ENCODE data around the gene ATXN3L. TPM values are rescaled to one million over a fixed set of nuclear protein-coding genes. Genes with fewer than 3 reads are reported as not detected.

The ATXN3L gene
- polyA plus RNA-seq, 1 of the 3 experiments (the other 2 are of a cell fraction) = not detected

DNA sequence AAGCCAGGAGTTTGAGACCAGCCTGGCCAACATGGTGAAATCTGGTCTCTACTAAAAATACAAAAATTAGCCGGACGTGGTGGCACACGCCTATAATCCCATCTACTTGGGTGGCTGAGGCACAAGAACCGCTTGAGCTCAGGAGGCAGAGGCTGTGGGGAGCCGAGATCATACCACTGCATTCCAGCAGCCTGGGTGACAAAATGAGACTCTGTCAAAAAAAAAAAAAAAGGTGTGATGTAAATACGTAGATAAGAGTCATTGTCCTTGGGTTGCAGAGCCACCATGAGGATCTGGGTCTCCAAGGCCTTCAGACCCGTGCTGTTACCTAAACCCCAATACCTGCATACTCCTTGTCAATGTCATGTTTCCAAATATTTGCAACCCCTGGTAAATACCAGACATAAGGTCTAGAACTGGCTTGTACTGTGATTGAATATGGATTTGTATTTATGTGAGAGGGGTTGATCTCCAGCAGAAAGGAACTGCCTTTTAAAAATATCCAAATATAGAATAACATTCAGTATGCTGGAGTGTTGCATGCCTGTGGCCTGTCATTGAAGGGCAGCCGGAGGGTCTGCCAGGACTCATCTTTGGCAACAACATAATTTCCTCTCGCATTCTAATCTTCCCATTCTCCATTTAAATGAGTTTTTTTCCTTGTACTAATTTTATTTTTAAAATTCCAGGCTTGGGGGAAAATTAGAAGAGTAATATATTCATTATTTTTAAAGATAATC lies 40.4 kb downstream of the ATXN3L start:
- Histone ChIP-seq H3K79me2 (ENCODE audit: insufficient read depth) (peaks cover 83% of the 10 kb centered on the region), H4K20me1 (ENCODE audit: insufficient read depth) (no peaks in the 10 kb centered on the region), H3K27me3 (ENCODE audit: insufficient read depth) (no peaks in the 10 kb centered on the region), H3K9me3 (no peaks in the 10 kb centered on the region), H3K9me2 (no peaks in the 10 kb centered on the region), H3K27ac (ENCODE audit: low read depth in 2 of 2, low read length in 1 of 2) (peak overlapping the region; percentile 50 to 90), H3K4me2 (0 out of 2 replicates have a peak overlapping the region, but pooled peaks have one; percentile 5), H2AFZ (ENCODE audit: low read depth) (peak overlapping the region; percentile 14; the same call in 1 of the 2 replicates), H3K36me3 (replicated peaks in 1 of 2; ENCODE audit: control insufficient read depth in 1 of 2, insufficient read depth in 2 of 2, low read length in 1 of 2) (peaks cover 0 to 6% of the 10 kb centered on the region in 2 experiments), H3F3A (replicated peaks; ENCODE audit: insufficient read depth) (peaks cover 7% of the 10 kb centered on the region), H3K9ac (no peak overlapping the region), H3K4me3 (ENCODE audit: low read depth in 2 of 2, low read length in 1 of 2) (no peak overlapping the region), H3K4me1 (ENCODE audit: control insufficient read depth in 1 of 2, insufficient read depth in 2 of 2, low read depth in 1 of 2, low read length in 1 of 2) (peaks cover 4 to 13% of the 10 kb centered on the region in 2 experiments)
- 57% methylated on average over 9 of the region's 9 CpGs for WGBS (ENCODE audit: low lambda C conversion rate)
- DNase-seq = no peak
- ChIA-PET CTCF (no interaction called here), POLR2A (no interaction called here)
- TF ChIP-seq EP300 (IDR thresholded peaks at IDR 0.05; ENCODE audit: borderline replicate concordance in 1 of 2, low read depth in 1 of 2, low read length in 1 of 2) (peak in 1 of 2 experiments; percentile 17; a peak in 1 of 4 replicates), FOXJ3 (CRISPR knock-in tag; IDR thresholded peaks at IDR 0.05) (no peak), RFX5 (IDR thresholded peaks at IDR 0.05; ENCODE audit: low read length) (no peak), CHD2 (IDR thresholded peaks at IDR 0.05; ENCODE audit: low read length, partially characterized antibody) (no peak), FOXM1 (IDR thresholded peaks at IDR 0.05; ENCODE audit: low read depth) (peak; percentile 40; the same call in 1 of the 2 replicates), FOSL2 (IDR thresholded peaks at IDR 0.05; ENCODE audit: borderline replicate concordance, low read depth) (no peak), YY1 (IDR thresholded peaks at IDR 0.05; ENCODE audit: low read depth) (no peak), IRF3 (IDR thresholded peaks at IDR 0.05; ENCODE audit: low read depth, low read length) (no peak), TAF1 (IDR thresholded peaks at IDR 0.05; ENCODE audit: borderline replicate concordance, low read depth, low read length) (no peak), RAD21 (IDR thresholded peaks at IDR 0.05; ENCODE audit: low read length) (no peak), EZH2phosphoT487 (IDR thresholded peaks at IDR 0.05; ENCODE audit: borderline replicate concordance, low read depth) (no peak), NRF1 (IDR thresholded peaks at IDR 0.05; ENCODE audit: low read depth, low read length) (no peak), TCF12 (IDR thresholded peaks at IDR 0.05) (0 out of 2 replicates have a peak, but pooled peaks have one; percentile 13), USF1 (IDR thresholded peaks at IDR 0.05; ENCODE audit: borderline replicate concordance, low read depth) (no peak), ELF1 (IDR thresholded peaks at IDR 0.05) (no peak), RXRA (IDR thresholded peaks at IDR 0.05; ENCODE audit: borderline replicate concordance, low read depth) (no peak), POLR2AphosphoS5 (IDR thresholded peaks at IDR 0.05; ENCODE audit: low read depth, low read length) (peak; percentile 35; the same call in 1 of the 2 replicates), ZBTB33 (IDR thresholded peaks at IDR 0.05; ENCODE audit: borderline replicate concordance, low read depth) (no peak), GABPA (IDR thresholded peaks at IDR 0.05; ENCODE audit: low read depth) (no peak), USF2 (IDR thresholded peaks at IDR 0.05; ENCODE audit: borderline replicate concordance, low read depth, low read length) (no peak), MEF2A (IDR thresholded peaks at IDR 0.05; ENCODE audit: borderline replicate concordance, low read depth) (0 out of 2 replicates have a peak, but pooled peaks have one; percentile 13)
- TF ChIP-seq, protein P1, sequence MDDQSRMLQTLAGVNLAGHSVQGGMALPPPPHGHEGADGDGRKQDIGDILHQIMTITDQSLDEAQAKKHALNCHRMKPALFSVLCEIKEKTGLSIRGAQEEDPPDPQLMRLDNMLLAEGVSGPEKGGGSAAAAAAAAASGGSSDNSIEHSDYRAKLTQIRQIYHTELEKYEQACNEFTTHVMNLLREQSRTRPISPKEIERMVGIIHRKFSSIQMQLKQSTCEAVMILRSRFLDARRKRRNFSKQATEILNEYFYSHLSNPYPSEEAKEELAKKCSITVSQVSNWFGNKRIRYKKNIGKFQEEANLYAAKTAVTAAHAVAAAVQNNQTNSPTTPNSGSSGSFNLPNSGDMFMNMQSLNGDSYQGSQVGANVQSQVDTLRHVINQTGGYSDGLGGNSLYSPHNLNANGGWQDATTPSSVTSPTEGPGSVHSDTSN (IDR thresholded peaks at IDR 0.05) = 0 out of 2 replicates have a peak, but pooled peaks have one; percentile 0
- TF ChIP-seq, protein P2, sequence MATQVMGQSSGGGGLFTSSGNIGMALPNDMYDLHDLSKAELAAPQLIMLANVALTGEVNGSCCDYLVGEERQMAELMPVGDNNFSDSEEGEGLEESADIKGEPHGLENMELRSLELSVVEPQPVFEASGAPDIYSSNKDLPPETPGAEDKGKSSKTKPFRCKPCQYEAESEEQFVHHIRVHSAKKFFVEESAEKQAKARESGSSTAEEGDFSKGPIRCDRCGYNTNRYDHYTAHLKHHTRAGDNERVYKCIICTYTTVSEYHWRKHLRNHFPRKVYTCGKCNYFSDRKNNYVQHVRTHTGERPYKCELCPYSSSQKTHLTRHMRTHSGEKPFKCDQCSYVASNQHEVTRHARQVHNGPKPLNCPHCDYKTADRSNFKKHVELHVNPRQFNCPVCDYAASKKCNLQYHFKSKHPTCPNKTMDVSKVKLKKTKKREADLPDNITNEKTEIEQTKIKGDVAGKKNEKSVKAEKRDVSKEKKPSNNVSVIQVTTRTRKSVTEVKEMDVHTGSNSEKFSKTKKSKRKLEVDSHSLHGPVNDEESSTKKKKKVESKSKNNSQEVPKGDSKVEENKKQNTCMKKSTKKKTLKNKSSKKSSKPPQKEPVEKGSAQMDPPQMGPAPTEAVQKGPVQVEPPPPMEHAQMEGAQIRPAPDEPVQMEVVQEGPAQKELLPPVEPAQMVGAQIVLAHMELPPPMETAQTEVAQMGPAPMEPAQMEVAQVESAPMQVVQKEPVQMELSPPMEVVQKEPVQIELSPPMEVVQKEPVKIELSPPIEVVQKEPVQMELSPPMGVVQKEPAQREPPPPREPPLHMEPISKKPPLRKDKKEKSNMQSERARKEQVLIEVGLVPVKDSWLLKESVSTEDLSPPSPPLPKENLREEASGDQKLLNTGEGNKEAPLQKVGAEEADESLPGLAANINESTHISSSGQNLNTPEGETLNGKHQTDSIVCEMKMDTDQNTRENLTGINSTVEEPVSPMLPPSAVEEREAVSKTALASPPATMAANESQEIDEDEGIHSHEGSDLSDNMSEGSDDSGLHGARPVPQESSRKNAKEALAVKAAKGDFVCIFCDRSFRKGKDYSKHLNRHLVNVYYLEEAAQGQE (IDR thresholded peaks at IDR 0.05; ENCODE audit: low read depth, low read length) = no peak

All from SK-N-SH (cell line).